Islet precursor cell (in vitro differentiated cells): Measurements from ENCODE around the gene INSIG2.

Experiments
- DNase-seq: peaks from one replicate; pipeline ENCODE4 v3.0.0-alpha.2; 2018

INSIG2 gene

GRCh38 chr2:118131771-118132170 lies 43.5 kb downstream of the INSIG2 start:
- no peak for DNase-seq

- no peak for DNase-seq
Measured at GRCh38 chr2:118133916-118134315, 45.6 kb downstream of the INSIG2 start.

GRCh38 chr2:118134650-118135049 lies 46.4 kb downstream of the INSIG2 start:
- DNase-seq: no peak

- no peak for DNase-seq
Measured at GRCh38 chr2:118145207-118145606, 56.9 kb downstream of the INSIG2 start.

GRCh38 chr2:118145806-118146205 lies 57.5 kb downstream of the INSIG2 start:
- DNase-seq: no peak

GRCh38 chr2:118146315-118147283 lies 58.3 kb downstream of the INSIG2 start:
- DNase-seq: no peak

- DNase-seq: no peak
Measured at GRCh38 chr2:118148133-118148532, 59.9 kb downstream of the INSIG2 start.

- no peak for DNase-seq
Measured at GRCh38 chr2:118148809-118149208, 60.5 kb downstream of the INSIG2 start.

- DNase-seq: no peak
Measured at GRCh38 chr2:118150294-118150693, 62.0 kb downstream of the INSIG2 start.

- no peak for DNase-seq
Measured at GRCh38 chr2:118151831-118152230, 63.6 kb downstream of the INSIG2 start.

GRCh38 chr2:118153433-118153832 lies 65.2 kb downstream of the INSIG2 start:
- no peak for DNase-seq

- no peak for DNase-seq
Measured at GRCh38 chr2:118154176-118154575, 65.9 kb downstream of the INSIG2 start.
